OCI-LY1 (cell line): ENCODE results near the gene TRPV4.

Experiments
- H2AFZ ChIP-seq: fragments of 200-600 bp; sonication (generic), shearing (Covaris generic); 2 replicates; pipeline ENCODE4 v1.6.0; 2014; ENCODE audit warnings: antibody characterized with exemption, mild to moderate bottlenecking, low read length
- H3F3A ChIP-seq: fragments of 200-600 bp; sonication (generic), shearing (Covaris generic); 2 replicates; pipeline ENCODE4 v1.6.0; 2014; ENCODE audit warnings: mild to moderate bottlenecking, antibody characterized with exemption, low read length, moderate library complexity; ENCODE audit not compliant: insufficient read depth
- H3K27ac ChIP-seq: fragments of 200-600 bp; sonication (generic); 2 replicates; pipeline ENCODE4 v1.5.1; 2014; ENCODE audit warnings: low read length, mixed run types, mild to moderate bottlenecking, low read depth; ENCODE audit not compliant: poor library complexity, severe bottlenecking
- H3K27me3 ChIP-seq: fragments of 200-600 bp; sonication (generic); 2 replicates; pipeline ENCODE4 v1.6.0; 2014; ENCODE audit warnings: antibody characterized with exemption, mild to moderate bottlenecking, low read length, moderate library complexity; ENCODE audit not compliant: insufficient read depth
- H3K36me3 ChIP-seq: fragments of 200-600 bp; sonication (generic); 2 replicates; pipeline ENCODE4 v1.6.1; 2014; ENCODE audit warnings: mild to moderate bottlenecking, antibody characterized with exemption, low read length, moderate library complexity, mixed read lengths; ENCODE audit not compliant: insufficient read depth
- H3K4me1 ChIP-seq: fragments of 200-600 bp; sonication (generic); 2 replicates; pipeline ENCODE4 v1.5.1; 2014; ENCODE audit warnings: mild to moderate bottlenecking, low read length, moderate library complexity; ENCODE audit not compliant: insufficient read depth, severe bottlenecking
- H3K4me2 ChIP-seq: fragments of 200-600 bp; sonication (generic), shearing (Covaris generic); 2 replicates; pipeline ENCODE4 v1.6.1; 2014; ENCODE audit warnings: low read length
- H3K4me3 ChIP-seq: fragments of 200-600 bp; sonication (generic); 2 replicates; pipeline ENCODE4 v1.5.1; 2014; ENCODE audit warnings: low read length, low read depth, mild to moderate bottlenecking, mixed read lengths; ENCODE audit not compliant: poor library complexity, severe bottlenecking
- H3K79me2 ChIP-seq: fragments of 200-600 bp; shearing (Covaris generic); 2 replicates; pipeline ENCODE4 v1.6.1; 2016; ENCODE audit warnings: mixed run types, low read length, mixed read lengths; ENCODE audit not compliant: insufficient read depth
- H3K9ac ChIP-seq: fragments of 200-600 bp; sonication (generic), shearing (Covaris generic); 2 replicates; pipeline ENCODE4 v1.6.1; 2014; ENCODE audit warnings: mild to moderate bottlenecking, low read length, mixed read lengths
- H3K9me2 ChIP-seq: fragments of 200-600 bp; sonication (generic), shearing (Covaris generic); 2 replicates; pipeline ENCODE4 v1.6.1; 2014; ENCODE audit warnings: low read depth, mild to moderate bottlenecking, low read length, mixed read lengths
- H3K9me3 ChIP-seq: fragments of 200-600 bp; shearing (Covaris generic); 2 replicates; pipeline ENCODE4 v1.6.1; 2014; ENCODE audit warnings: low read length, mixed read lengths
- H4K20me1 ChIP-seq: fragments of 200-600 bp; sonication (generic), shearing (Covaris generic); 2 replicates; pipeline ENCODE4 v1.6.0; 2016; ENCODE audit warnings: mild to moderate bottlenecking, low read length; ENCODE audit not compliant: insufficient read depth
- EZH2 ChIP-seq: fragments of 200-600 bp; sonication (generic), shearing (Covaris generic); IDR thresholded peaks from 2 replicates; pipeline ENCODE4 v1.8.0; 2017; ENCODE audit warnings: borderline replicate concordance, mixed run types, mild to moderate bottlenecking, antibody characterized with exemption, low read length, moderate library complexity, mixed read lengths
- TF ChIP-seq, protein P1 (sequence below): fragments of 200-600 bp; sonication (generic), shearing (Covaris generic); IDR thresholded peaks from 2 replicates; pipeline ENCODE4 v1.5.1; 2017; ENCODE audit warnings: mild to moderate bottlenecking, antibody characterized with exemption, low read length, moderate library complexity, mixed read lengths

The TRPV4 gene

DNA sequence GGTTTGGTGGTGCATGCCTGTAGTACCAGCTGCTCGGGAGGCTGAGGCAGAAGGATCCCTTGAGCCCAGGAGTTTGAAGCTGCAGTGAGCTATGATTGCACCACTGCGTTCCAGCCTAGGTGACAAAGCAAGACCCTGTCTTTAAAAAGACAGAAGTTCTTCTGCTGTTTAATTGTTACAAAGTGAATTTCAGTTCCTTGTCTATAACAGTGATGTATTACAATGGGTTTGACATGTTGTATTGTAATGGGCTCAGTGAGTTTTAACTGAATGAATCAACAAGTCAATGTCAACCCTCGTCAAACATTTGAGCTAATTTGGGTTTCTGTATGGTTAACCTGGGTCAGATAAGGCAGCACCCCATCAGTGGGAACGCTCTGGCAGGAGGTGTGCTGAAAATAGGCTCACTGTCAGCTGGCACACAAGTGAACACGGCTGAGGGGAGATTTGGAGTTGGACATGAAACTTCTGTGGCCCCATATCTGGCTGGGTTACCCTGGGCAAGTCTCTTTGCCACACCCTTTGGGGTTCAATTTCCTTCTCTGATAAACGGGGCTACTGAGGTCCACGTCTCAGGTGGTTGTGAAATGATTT is 14.0 kb upstream of the TRPV4 start:
- Histone ChIP-seq H3K9ac (no peak overlapping the region), H3K27me3 (no peaks in the 10 kb centered on the region), H3K4me3 (no peak overlapping the region), H3K4me2 (no peak overlapping the region), H4K20me1 (no peaks in the 10 kb centered on the region), H3K36me3 (no peaks in the 10 kb centered on the region), H2AFZ (no peak overlapping the region), H3K9me2 (no peaks in the 10 kb centered on the region), H3K4me1 (peaks cover 9% of the 10 kb centered on the region), H3F3A (no peaks in the 10 kb centered on the region), H3K79me2 (no peaks in the 10 kb centered on the region), H3K9me3 (no peaks in the 10 kb centered on the region), H3K27ac (no peak overlapping the region)
- TF ChIP-seq, protein P1, sequence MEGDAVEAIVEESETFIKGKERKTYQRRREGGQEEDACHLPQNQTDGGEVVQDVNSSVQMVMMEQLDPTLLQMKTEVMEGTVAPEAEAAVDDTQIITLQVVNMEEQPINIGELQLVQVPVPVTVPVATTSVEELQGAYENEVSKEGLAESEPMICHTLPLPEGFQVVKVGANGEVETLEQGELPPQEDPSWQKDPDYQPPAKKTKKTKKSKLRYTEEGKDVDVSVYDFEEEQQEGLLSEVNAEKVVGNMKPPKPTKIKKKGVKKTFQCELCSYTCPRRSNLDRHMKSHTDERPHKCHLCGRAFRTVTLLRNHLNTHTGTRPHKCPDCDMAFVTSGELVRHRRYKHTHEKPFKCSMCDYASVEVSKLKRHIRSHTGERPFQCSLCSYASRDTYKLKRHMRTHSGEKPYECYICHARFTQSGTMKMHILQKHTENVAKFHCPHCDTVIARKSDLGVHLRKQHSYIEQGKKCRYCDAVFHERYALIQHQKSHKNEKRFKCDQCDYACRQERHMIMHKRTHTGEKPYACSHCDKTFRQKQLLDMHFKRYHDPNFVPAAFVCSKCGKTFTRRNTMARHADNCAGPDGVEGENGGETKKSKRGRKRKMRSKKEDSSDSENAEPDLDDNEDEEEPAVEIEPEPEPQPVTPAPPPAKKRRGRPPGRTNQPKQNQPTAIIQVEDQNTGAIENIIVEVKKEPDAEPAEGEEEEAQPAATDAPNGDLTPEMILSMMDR: no peak
- no peak for TF ChIP-seq EZH2

DNA sequence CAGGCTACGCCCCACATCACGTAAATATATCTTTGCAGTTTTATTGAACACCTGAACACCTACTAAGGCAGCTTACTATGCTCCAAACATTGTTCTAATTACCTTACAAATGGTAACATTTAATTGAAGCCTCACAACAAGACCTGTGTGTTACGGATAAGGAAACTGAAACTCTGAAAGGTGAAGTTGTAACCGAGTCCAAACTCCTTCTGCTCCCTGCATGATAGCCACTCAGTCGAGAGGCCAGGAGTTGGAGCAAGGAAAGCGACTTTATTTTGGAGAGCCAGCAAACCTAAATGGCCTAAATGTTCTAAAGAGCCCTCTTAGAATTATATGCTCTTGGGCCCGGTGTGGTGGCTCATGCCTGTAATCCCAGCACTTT is 12.6 kb upstream of the TRPV4 start:
- no peak overlapping the region for H2AFZ ChIP-seq
- no peaks in the 10 kb centered on the region for H3K27me3 ChIP-seq
- peak overlapping the region; percentile 54 for H3K4me2 ChIP-seq
- H3F3A ChIP-seq: no peaks in the 10 kb centered on the region
- no peaks in the 10 kb centered on the region for H4K20me1 ChIP-seq
- H3K79me2 ChIP-seq: no peaks in the 10 kb centered on the region
- H3K36me3 ChIP-seq: no peaks in the 10 kb centered on the region
- peak overlapping the region; percentile 16; the same call in 1 of the 2 replicates for H3K9ac ChIP-seq
- no peak overlapping the region for H3K27ac ChIP-seq
- H3K9me3 ChIP-seq: no peaks in the 10 kb centered on the region
- H3K4me3 ChIP-seq: peak overlapping the region; percentile 43
- TF ChIP-seq EZH2: no peak
- TF ChIP-seq, protein P1: no peak
- no peaks in the 10 kb centered on the region for H3K9me2 ChIP-seq
- peaks cover 9% of the 10 kb centered on the region for H3K4me1 ChIP-seq

DNA sequence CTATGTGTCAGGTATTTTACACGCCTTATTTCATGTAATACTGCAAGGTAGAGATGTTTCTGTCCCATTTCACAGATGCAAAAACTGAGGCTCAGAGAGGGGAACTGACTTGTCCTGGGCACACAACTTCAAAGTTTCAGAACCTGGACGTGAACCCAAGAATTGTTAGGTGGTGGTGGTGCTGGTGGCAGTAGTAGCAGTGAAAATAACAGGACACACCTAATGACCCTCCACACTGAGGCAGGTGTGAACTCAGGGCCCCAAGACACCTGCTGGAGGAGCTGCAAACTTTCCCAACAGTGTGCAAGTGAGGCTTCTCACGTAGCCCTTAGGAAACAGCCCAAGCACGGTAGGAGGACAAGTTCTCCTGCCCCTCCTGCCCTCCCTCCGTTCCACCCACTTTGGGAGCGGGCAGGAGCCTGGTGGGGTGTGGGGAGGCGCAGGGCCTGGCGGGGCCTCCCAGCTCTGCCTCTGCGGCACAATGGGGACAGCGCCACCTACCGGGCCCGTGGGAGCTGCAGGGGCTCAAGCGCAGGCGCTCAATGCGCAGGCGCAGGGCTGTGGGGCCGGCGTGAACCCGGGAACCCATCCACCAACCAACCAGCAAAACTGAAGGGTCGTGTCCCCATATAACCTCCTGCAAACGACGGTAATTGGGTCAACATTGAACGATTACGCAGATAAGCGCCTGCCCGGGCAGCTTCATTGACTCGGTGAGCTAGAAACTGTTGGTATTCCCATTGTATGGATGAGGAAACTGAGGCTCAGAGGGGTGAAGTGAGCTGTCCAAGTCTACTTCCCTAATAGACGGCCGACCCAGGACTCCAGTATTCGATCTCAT is 12.0 kb upstream of the TRPV4 start:
- Histone ChIP-seq H3K4me3 (peak overlapping the region; percentile 43), H2AFZ (no peak overlapping the region), H4K20me1 (no peaks in the 10 kb centered on the region), H3K4me1 (peaks cover 9% of the 10 kb centered on the region), H3K4me2 (peak overlapping the region; percentile 54), H3K9me3 (no peaks in the 10 kb centered on the region), H3F3A (no peaks in the 10 kb centered on the region), H3K79me2 (no peaks in the 10 kb centered on the region), H3K27ac (no peak overlapping the region), H3K27me3 (no peaks in the 10 kb centered on the region), H3K36me3 (no peaks in the 10 kb centered on the region), H3K9me2 (no peaks in the 10 kb centered on the region), H3K9ac (peak overlapping the region; percentile 16; the same call in 1 of the 2 replicates)
- TF ChIP-seq, protein P1: peak; percentile 87
- no peak for TF ChIP-seq EZH2
